CD4-positive, alpha-beta T cell (primary cell): ENCODE results near the gene HTATSF1. TPM values are rescaled to one million over a fixed set of nuclear protein-coding genes. Genes with fewer than 3 reads are reported as not detected.

Source experiments
- ATAC-seq: fragments of 200-7000 bp; cut with Tn5 transposase; one replicate; pipeline ENCODE4 v1.10.0; 2022; ENCODE audit warnings: mild to moderate bottlenecking; ENCODE audit not compliant: poor library complexity
- CTCF ChIA-PET: fragments of 350-600 bp; sonication (Branson Sonifier 250); formaldehyde crosslinking; loops from one replicate; lab custom pipeline; 2021; ENCODE audit warnings: antibody characterized with exemption, inconsistent platforms; lab: Charles Lee
- POLR2A ChIA-PET: fragments of 350-600 bp; sonication (Branson Sonifier 250); formaldehyde crosslinking; loops from one replicate; lab custom pipeline; 2021; ENCODE audit warnings: antibody characterized with exemption, inconsistent platforms; lab: Charles Lee
- DNase-seq, 14 experiments: peaks; one replicate each; pipeline ENCODE4 v3.0.0-alpha.2; 2013 to 2020; ENCODE audit warnings: mixed read lengths in 2 of 14
- H3K27ac ChIP-seq, 2 donors: one replicate each; pipeline versions ENCODE4 v1.5.1 to v1.7.0; 2013; ENCODE audit warnings: low read length in 2 of 2, low read depth in 1 of 2, mild to moderate bottlenecking in 1 of 2
- H3K27me3 ChIP-seq, 2 experiments: 1 replicate in 1 of 2; 2 replicates in 1 of 2; pipeline versions ENCODE4 v1.6.1 to v1.7.0; 2013; ENCODE audit warnings: low read length in 2 of 2, control low read depth in 1 of 2, mild to moderate bottlenecking in 1 of 2, moderate library complexity in 1 of 2; ENCODE audit not compliant: insufficient read depth in 2 of 2, control insufficient read depth in 1 of 2
- H3K36me3 ChIP-seq: one replicate; pipeline ENCODE4 v1.6.1; 2013; ENCODE audit warnings: low read length, control low read depth; ENCODE audit not compliant: insufficient read depth
- H3K4me1 ChIP-seq: one replicate; pipeline ENCODE4 v1.6.1; 2013; ENCODE audit warnings: low read length, control low read depth; ENCODE audit not compliant: insufficient read depth
- H3K4me3 ChIP-seq: one replicate; pipeline ENCODE4 v1.5.1; 2013; ENCODE audit warnings: mild to moderate bottlenecking, low read length, moderate library complexity
- H3K9me3 ChIP-seq, 2 experiments: 1 replicate in 1 of 2; 2 replicates in 1 of 2; pipeline versions ENCODE4 v1.6.1 to v1.7.0; 2013; ENCODE audit warnings: low read length in 2 of 2, mild to moderate bottlenecking in 2 of 2, control low read depth in 1 of 2, moderate library complexity in 1 of 2; ENCODE audit not compliant: control insufficient read depth in 1 of 2, insufficient read depth in 1 of 2
- H3K27ac Mint-ChIP-seq: one replicate; pipeline ENCODE4 v1.8.0; 2020; ENCODE audit warnings: mixed read lengths
- H3K27me3 Mint-ChIP-seq: one replicate; pipeline ENCODE4 v1.8.0; 2021; ENCODE audit warnings: mixed read lengths
- H3K36me3 Mint-ChIP-seq: one replicate; pipeline ENCODE4 v1.8.0; 2021; ENCODE audit warnings: low read depth, mixed read lengths
- H3K4me1 Mint-ChIP-seq: one replicate; pipeline ENCODE4 v1.8.0; 2021; ENCODE audit warnings: low read depth, mixed read lengths
- H3K4me3 Mint-ChIP-seq: one replicate; pipeline ENCODE4 v1.8.0; 2020; ENCODE audit warnings: mild to moderate bottlenecking, mixed read lengths
- H3K9me3 Mint-ChIP-seq: one replicate; pipeline ENCODE4 v1.8.0; 2020; ENCODE audit warnings: mixed read lengths
- intact Hi-C, 2 experiments: fragments of 100-400 bp; cut with DNase I in 1 of 2; cut with micrococcal nuclease in 1 of 2; formaldehyde crosslinking; loops; one replicate each; pipeline versions ENCODE4 v1.15.1 to v1.9.0; 2023 to 2025; cut with DNase I, micrococcal nuclease
- total RNA-seq, 174 experiments: library from RNA in 2 of 174; stranded (reverse) in 2 of 174; gene quantifications; one replicate each; pipeline ENCODE4 v1.2.3 and lab custom pipeline; 2021 to 2026
- TF ChIP-seq, protein P1 (sequence below): fragments of 200-600 bp; IDR thresholded peaks from one replicate; pipeline ENCODE4 v1.8.0; 2022; ENCODE audit warnings: antibody characterized with exemption, mild to moderate bottlenecking

Gene HTATSF1
- total RNA-seq, 2 experiments from 2014 or later = 28.3 to 31.1 TPM

DNA sequence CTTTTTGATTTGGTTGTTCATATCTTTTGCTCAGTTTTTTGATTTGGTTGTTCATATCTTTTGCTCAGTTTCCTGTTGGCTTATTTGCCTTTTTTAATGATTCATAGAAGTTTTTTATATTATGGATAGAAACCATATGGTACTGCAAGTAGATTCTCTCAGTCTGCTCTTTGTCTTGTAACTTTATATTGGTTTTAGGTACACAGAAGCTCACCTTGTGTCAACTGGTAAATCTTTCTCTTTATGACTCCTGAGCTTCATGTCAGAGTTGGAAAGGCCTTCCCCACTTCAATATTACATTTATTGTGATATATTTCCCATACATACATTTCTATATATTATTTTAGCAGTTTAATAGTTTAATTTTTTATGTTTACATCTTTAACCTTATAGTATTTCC lies 26.4 kb downstream of the HTATSF1 start:
- DNase-seq (no peak), ATAC-seq (no peak)
- no peaks in the 10 kb centered on the region for H3K36me3 Mint-ChIP-seq
- H3K4me1 ChIP-seq = no peaks in the 10 kb centered on the region
- intact Hi-C loops = no loop called here
- POLR2A ChIA-PET = no interaction called here
- TF ChIP-seq, protein P1, sequence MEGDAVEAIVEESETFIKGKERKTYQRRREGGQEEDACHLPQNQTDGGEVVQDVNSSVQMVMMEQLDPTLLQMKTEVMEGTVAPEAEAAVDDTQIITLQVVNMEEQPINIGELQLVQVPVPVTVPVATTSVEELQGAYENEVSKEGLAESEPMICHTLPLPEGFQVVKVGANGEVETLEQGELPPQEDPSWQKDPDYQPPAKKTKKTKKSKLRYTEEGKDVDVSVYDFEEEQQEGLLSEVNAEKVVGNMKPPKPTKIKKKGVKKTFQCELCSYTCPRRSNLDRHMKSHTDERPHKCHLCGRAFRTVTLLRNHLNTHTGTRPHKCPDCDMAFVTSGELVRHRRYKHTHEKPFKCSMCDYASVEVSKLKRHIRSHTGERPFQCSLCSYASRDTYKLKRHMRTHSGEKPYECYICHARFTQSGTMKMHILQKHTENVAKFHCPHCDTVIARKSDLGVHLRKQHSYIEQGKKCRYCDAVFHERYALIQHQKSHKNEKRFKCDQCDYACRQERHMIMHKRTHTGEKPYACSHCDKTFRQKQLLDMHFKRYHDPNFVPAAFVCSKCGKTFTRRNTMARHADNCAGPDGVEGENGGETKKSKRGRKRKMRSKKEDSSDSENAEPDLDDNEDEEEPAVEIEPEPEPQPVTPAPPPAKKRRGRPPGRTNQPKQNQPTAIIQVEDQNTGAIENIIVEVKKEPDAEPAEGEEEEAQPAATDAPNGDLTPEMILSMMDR = no peak
- H3K27me3 Mint-ChIP-seq = no peaks in the 10 kb centered on the region
- H3K4me3 ChIP-seq = no peak overlapping the region
- H3K36me3 ChIP-seq = no peaks in the 10 kb centered on the region
- H3K27ac ChIP-seq = no peak overlapping the region
- H3K27ac Mint-ChIP-seq = no peak overlapping the region
- no peak overlapping the region for H3K4me3 Mint-ChIP-seq
- CTCF ChIA-PET = no interaction called here
- no peaks in the 10 kb centered on the region for H3K9me3 Mint-ChIP-seq
- no peaks in the 10 kb centered on the region for H3K9me3 ChIP-seq
- H3K4me1 Mint-ChIP-seq = no peaks in the 10 kb centered on the region
- H3K27me3 ChIP-seq = no peaks in the 10 kb centered on the region

DNA sequence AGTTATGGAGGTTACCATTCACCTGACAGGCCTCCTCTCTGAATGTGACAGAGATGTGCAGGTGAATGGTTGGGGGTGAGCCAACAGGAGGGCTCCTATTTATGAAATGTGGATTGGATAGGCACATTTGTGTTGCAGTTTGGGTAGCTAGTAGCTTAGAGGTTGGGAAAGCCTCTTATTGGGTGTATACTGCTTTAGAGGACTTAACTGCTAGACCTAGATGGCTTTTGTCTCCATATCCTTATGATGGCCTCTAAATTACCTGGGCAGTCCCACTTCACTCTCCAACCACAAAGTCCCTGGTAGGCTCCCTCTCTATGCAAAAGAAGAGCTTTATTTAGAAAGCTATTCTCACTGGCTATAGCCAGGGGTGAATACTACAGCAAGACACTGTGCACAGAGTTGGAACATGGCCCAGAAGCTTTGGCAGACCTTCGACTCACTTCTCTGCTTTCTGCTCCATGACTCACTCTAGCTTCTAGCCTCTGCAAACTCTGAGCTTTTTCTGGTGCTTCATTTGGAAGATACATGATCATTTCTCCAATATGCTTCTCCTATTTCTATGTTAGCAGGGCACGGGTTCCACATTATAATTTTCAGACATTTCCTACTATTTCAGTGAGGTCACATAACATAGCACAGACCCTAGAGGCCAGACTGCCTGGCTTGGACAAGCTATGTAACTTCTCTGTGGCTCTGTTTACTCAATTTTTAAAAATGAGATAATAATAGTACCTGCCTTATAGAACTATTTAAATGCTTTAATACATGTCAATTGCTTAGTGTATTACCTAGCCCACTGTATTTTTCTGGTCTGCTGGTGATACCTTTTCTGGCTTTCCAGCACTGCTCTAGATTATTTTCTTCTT lies 28.6 kb downstream of the HTATSF1 start:
- Histone ChIP-seq H3K4me3 (no peak overlapping the region), H3K27me3 (no peaks in the 10 kb centered on the region), H3K9me3 (no peaks in the 10 kb centered on the region), H3K36me3 (no peaks in the 10 kb centered on the region), H3K4me1 (no peaks in the 10 kb centered on the region), H3K27ac (no peak overlapping the region)
- H3K27ac Mint-ChIP-seq = no peak overlapping the region
- H3K4me3 Mint-ChIP-seq = no peak overlapping the region
- DNase-seq (no peak), ATAC-seq (no peak)
- no peaks in the 10 kb centered on the region for H3K4me1 Mint-ChIP-seq
- no peaks in the 10 kb centered on the region for H3K27me3 Mint-ChIP-seq
- no peaks in the 10 kb centered on the region for H3K9me3 Mint-ChIP-seq
- ChIA-PET POLR2A (no interaction called here), CTCF (no interaction called here)
- intact Hi-C loops = no loop called here
- TF ChIP-seq, protein P1 = no peak
- no peaks in the 10 kb centered on the region for H3K36me3 Mint-ChIP-seq

DNA sequence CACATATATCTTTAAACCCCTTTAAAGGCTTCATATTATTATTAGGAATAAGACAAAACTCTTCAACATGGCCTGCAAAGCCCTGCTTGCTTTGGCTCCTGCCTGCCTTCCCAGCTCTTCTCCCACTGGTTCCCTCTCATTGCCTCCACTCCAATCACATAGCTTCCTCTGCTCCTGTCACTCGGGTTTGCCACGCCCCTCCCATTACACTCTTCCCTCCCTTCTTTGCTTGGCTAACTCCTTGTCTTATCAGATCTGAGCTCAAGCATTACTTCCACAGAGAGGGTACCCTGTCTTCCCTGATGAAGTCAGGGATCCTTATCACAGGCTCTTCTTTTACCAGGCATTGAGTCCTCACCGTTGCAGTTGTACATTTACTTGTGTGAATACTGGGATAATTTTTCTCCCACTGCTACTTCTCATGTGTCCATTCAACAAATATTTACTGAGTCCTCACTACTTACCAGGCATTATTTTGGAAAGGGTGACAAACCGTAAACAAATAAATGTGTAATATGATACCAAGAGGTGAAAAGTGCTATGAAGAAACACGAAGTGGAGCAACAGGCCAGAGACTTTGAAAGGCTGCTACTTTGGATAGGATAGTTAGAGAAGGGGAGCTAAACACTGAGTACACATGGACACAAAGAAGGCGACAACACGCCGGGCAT lies 31.4 kb downstream of the HTATSF1 start:
- intact Hi-C loops = no loop called here
- Histone ChIP-seq H3K9me3 (no peaks in the 10 kb centered on the region), H3K4me1 (no peaks in the 10 kb centered on the region), H3K36me3 (no peaks in the 10 kb centered on the region), H3K4me3 (no peak overlapping the region), H3K27me3 (no peaks in the 10 kb centered on the region), H3K27ac (no peak overlapping the region)
- ATAC-seq (no peak), DNase-seq (no peak)
- ChIA-PET POLR2A (no interaction called here), CTCF (no interaction called here)
- Mint-ChIP-seq H3K4me3 (no peak overlapping the region), H3K4me1 (no peaks in the 10 kb centered on the region), H3K36me3 (no peaks in the 10 kb centered on the region), H3K9me3 (no peaks in the 10 kb centered on the region), H3K27ac (no peak overlapping the region), H3K27me3 (no peaks in the 10 kb centered on the region)
- TF ChIP-seq, protein P1 = no peak
